Testis (tissue), 2 donors: ENCODE results near the gene ATG2A.

Source experiments
- POLR2A ChIP-seq: fragments of 450-650 bp; IDR thresholded peaks from one replicate; pipeline ENCODE4 v1.6.1; 2017; ENCODE audit warnings: antibody characterized with exemption, mild to moderate bottlenecking, moderate library complexity
- TF ChIP-seq, protein P1 (sequence below), 3 experiments: fragments of 450-650 bp in 2 of 3; fragments of 200-600 bp in 1 of 3; sonication (generic) in 1 of 3; IDR thresholded peaks; one replicate each; pipeline ENCODE4 v1.5.1; 2016 to 2019; ENCODE audit warnings: antibody characterized with exemption in 3 of 3, mild to moderate bottlenecking in 2 of 3, moderate library complexity in 1 of 3

DNA sequence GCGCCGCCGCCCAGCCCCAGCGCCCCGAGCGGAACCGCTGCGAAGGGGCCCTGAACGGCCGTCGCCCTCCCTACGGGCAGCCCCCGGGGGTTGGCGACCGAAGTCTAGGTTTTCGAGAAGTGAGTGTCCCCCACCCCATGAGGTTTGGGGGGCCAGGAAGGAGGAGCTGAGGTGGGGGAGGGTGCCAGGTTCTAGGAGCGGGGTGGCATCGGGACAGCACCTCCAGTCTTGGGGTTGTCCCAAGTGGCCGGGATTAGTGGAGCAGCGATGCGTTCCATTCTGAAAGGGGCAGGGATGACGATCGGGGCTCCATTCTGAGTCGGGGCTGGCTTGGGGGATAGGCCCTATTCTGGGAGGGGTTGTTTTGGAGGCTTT lies 7.9 kb upstream of the ATG2A start:
- TF ChIP-seq, protein P1, sequence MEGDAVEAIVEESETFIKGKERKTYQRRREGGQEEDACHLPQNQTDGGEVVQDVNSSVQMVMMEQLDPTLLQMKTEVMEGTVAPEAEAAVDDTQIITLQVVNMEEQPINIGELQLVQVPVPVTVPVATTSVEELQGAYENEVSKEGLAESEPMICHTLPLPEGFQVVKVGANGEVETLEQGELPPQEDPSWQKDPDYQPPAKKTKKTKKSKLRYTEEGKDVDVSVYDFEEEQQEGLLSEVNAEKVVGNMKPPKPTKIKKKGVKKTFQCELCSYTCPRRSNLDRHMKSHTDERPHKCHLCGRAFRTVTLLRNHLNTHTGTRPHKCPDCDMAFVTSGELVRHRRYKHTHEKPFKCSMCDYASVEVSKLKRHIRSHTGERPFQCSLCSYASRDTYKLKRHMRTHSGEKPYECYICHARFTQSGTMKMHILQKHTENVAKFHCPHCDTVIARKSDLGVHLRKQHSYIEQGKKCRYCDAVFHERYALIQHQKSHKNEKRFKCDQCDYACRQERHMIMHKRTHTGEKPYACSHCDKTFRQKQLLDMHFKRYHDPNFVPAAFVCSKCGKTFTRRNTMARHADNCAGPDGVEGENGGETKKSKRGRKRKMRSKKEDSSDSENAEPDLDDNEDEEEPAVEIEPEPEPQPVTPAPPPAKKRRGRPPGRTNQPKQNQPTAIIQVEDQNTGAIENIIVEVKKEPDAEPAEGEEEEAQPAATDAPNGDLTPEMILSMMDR (IDR thresholded peaks at IDR 0.05), result no peak
- TF ChIP-seq POLR2A, result no peak
